ENCODE measurements around the gene MCL1.

DNA sequence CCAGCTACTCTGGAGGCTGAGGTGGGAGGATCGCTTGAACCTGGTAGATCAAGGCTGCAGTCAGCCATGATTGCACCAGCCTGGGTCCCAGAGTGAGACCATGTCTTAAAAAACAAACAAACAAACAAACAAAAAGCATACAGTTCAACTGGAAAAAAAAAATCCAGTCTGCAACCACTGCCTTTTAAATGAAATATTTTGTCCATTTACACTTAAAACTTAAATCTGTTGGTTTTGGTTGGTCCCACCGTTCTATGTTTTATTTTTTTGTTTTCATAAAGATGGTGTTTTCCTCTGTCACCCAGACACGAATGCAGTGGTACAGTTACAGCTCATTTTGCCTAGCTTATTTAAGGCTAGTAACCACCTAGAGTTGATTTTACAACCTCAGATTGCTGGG, 54.1 kb downstream of the MCL1 start:
- TF ChIP-seq, protein P1, sequence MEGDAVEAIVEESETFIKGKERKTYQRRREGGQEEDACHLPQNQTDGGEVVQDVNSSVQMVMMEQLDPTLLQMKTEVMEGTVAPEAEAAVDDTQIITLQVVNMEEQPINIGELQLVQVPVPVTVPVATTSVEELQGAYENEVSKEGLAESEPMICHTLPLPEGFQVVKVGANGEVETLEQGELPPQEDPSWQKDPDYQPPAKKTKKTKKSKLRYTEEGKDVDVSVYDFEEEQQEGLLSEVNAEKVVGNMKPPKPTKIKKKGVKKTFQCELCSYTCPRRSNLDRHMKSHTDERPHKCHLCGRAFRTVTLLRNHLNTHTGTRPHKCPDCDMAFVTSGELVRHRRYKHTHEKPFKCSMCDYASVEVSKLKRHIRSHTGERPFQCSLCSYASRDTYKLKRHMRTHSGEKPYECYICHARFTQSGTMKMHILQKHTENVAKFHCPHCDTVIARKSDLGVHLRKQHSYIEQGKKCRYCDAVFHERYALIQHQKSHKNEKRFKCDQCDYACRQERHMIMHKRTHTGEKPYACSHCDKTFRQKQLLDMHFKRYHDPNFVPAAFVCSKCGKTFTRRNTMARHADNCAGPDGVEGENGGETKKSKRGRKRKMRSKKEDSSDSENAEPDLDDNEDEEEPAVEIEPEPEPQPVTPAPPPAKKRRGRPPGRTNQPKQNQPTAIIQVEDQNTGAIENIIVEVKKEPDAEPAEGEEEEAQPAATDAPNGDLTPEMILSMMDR (IDR thresholded peaks at IDR 0.05; ENCODE audit: low read depth, low read length, poor library complexity, severe bottlenecking) = no peak
- TF ChIP-seq EZH2phosphoT487 (IDR thresholded peaks at IDR 0.05; ENCODE audit: borderline replicate concordance, low read length) = no peak

Data from DOHH2 (cell line).